ENCODE data around the gene PRR7.

Gene PRR7

DNA sequence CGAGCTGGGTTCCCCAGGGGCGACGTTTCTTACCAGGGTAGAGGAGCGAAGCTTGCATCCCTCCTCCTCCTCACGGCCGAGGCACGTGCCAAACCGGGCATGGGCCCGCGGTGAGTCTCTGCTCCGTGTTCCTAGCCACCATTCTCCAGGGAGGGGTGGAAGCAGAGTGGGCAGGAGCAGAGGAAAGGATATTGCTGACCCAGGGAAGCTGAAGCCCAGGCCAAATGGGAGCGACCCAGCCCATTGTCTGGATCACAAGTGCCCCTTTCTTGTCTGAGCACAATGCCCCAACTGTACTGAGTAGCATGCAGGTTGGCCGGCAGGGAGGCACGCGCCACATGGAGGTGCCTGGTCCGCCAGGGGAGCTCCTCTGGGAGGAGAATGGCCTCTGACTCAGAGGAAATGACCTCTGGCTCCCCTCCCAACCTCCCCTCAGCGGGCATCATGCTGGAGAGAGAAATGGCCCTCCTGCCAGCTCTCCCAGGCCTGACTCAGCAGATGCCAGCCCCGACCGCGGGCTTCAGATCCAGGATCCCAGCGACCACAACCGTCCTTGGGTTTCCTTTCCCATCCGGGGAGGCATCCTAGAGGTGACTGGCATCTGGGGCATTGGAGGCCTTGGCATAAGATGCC, 1.1 kb downstream of the PRR7 start:
- in situ Hi-C loops (cut with HindIII; ENCODE audit: low pct_ligation_motif_present, low sequenced_read_pairs), result loop anchor here (25.0 kb wide), 1 partner anchor 135 kb away; the partner anchor contains the start of genes MXD3, PRELID1 and RAB24
- TF ChIP-seq, protein P1, sequence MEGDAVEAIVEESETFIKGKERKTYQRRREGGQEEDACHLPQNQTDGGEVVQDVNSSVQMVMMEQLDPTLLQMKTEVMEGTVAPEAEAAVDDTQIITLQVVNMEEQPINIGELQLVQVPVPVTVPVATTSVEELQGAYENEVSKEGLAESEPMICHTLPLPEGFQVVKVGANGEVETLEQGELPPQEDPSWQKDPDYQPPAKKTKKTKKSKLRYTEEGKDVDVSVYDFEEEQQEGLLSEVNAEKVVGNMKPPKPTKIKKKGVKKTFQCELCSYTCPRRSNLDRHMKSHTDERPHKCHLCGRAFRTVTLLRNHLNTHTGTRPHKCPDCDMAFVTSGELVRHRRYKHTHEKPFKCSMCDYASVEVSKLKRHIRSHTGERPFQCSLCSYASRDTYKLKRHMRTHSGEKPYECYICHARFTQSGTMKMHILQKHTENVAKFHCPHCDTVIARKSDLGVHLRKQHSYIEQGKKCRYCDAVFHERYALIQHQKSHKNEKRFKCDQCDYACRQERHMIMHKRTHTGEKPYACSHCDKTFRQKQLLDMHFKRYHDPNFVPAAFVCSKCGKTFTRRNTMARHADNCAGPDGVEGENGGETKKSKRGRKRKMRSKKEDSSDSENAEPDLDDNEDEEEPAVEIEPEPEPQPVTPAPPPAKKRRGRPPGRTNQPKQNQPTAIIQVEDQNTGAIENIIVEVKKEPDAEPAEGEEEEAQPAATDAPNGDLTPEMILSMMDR (IDR thresholded peaks at IDR 0.05; ENCODE audit: low read depth, low read length, missing control alignments), result peak; percentile 5
- Histone ChIP-seq H3K36me3 (replicated peaks) (no peaks in the 10 kb centered on the region), H3K4me3 (ENCODE audit: low read depth, low read length) (peak overlapping the region; percentile 36), H3K27me3 (replicated peaks) (no peaks in the 10 kb centered on the region), H3K27ac (no peak overlapping the region)
- DNase-seq, result no peak

GRCh38 chr5:177448244-177448950, 1.8 kb downstream of the PRR7 start:
- Histone ChIP-seq H3K27me3 (replicated peaks) (no peaks in the 10 kb centered on the region), H3K36me3 (replicated peaks) (no peaks in the 10 kb centered on the region), H3K4me3 (ENCODE audit: low read depth, low read length) (no peak overlapping the region), H3K27ac (no peak overlapping the region)
- DNase-seq, result no peak
- in situ Hi-C loops (cut with HindIII; ENCODE audit: low pct_ligation_motif_present, low sequenced_read_pairs), result loop anchor here (25.0 kb wide), 1 partner anchor 136 kb away; the partner anchor contains the start of genes MXD3, PRELID1 and RAB24
- TF ChIP-seq, protein P1 (IDR thresholded peaks at IDR 0.05; ENCODE audit: low read depth, low read length, missing control alignments), result no peak

GRCh38 chr5:177449140-177450061, 2.8 kb downstream of the PRR7 start:
- Histone ChIP-seq H3K27ac (no peak overlapping the region), H3K4me3 (ENCODE audit: low read depth, low read length) (no peak overlapping the region), H3K27me3 (replicated peaks) (no peaks in the 10 kb centered on the region), H3K36me3 (replicated peaks) (no peaks in the 10 kb centered on the region)
- no peak for DNase-seq
- TF ChIP-seq, protein P1 (IDR thresholded peaks at IDR 0.05; ENCODE audit: low read depth, low read length, missing control alignments), result no peak
- in situ Hi-C loops (cut with HindIII; ENCODE audit: low pct_ligation_motif_present, low sequenced_read_pairs), result loop anchor here (25.0 kb wide), 1 partner anchor 137 kb away; the partner anchor contains the start of genes MXD3, PRELID1 and RAB24

GRCh38 chr5:177450667-177451424, 4.2 kb downstream of the PRR7 start:
- in situ Hi-C loops (cut with HindIII; ENCODE audit: low pct_ligation_motif_present, low sequenced_read_pairs), result no loop called here
- Histone ChIP-seq H3K27ac (no peak overlapping the region), H3K36me3 (replicated peaks) (no peaks in the 10 kb centered on the region), H3K4me3 (ENCODE audit: low read depth, low read length) (no peak overlapping the region), H3K27me3 (replicated peaks) (no peaks in the 10 kb centered on the region)
- TF ChIP-seq, protein P1 (IDR thresholded peaks at IDR 0.05; ENCODE audit: low read depth, low read length, missing control alignments), result no peak
- DNase-seq, result no peak

Measured in brain microvascular endothelial cell (primary cell).